HG03439 (cell line): ENCODE results near the gene PHF19.

ENCODE experiments used
- ATAC-seq: cut with Tn5 transposase; IDR thresholded peaks from one replicate; pipeline ENCODE4 v1.9.1; 2021; ENCODE audit warnings: mild to moderate bottlenecking, moderate library complexity; ENCODE audit not compliant: unreplicated experiment

Gene PHF19

DNA sequence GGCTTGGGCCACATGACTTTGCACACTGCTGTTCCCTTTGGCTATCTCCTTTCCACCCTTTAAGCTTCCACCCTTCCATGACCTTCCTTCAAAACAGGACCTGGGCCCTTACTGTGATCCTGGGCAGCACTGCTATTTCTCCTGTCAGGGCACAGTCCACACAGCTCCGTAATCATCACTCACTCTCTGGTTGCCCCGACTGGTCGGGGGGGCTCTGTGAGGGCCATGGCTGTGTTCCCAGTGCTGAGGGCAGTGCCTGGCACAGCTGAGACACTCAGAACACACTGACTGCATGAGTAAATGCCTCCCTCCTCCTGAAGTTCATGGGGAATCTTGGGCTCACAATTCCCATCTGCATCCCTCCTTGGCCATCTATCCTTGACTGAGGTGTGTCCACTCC lies 37.4 kb upstream of the PHF19 start:
- no peak for ATAC-seq

DNA sequence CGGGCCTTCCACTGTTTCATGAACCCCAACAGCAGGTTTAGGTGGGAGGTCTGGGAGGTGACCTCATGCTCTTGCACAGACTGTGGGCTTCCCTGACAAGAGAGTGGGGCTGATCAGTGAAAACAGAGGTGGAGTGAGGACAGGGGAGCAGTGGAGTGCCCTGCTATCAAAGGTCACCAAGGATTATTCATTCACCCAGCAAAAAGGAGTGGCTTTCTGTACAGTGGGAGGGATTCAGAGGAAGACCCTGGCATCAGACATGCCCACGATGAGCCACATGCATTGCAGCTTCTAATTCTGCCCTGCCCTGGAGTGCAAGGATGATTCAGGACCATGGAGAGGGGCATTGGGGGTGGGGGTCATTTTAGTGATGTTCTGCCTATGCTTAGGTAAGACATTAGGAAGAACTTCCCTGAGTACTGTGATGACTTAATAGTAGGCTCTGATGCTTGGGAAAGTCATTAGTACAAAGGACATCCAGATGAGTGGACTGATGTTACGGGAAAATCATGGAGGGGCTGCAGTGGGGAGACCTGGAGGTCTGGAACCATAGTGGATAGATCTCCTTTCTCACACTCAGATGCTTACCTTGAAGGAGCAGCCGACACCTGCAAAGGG lies 36.8 kb upstream of the PHF19 start:
- ATAC-seq, result no peak

DNA sequence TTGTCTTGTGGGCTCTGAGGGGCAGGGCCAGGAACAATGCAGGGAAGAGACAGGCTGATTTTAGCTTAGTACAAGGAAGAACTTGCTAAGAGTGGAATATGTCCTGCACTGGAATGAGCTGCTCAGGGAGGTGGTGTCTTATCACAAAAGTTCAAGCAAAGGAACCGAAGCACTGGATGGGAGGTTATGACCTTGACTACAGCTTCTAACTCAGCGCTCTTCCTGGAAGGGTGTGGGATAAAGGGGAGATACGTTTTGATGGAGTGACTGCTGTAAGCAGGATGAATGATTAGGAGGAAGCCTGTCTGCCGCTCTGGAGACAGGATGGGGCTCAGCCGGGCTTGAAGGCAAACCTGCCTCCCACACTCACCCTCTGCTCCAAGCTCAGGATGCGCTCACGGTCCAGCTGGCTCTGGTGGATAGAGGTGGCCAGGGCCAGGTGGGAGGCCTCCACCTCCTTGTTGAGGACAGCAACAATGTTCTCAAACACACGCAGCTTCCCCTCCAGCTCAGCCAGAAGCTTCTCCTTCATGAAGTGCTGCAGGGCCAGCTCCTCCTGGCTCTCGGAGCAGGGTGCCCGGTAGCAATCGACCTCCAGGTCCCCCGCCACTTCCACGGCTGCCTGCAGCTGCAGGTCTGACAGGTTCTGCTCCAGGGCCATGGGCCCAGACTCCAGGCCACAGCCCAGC lies 36.1 kb upstream of the PHF19 start:
- no peak for ATAC-seq

DNA sequence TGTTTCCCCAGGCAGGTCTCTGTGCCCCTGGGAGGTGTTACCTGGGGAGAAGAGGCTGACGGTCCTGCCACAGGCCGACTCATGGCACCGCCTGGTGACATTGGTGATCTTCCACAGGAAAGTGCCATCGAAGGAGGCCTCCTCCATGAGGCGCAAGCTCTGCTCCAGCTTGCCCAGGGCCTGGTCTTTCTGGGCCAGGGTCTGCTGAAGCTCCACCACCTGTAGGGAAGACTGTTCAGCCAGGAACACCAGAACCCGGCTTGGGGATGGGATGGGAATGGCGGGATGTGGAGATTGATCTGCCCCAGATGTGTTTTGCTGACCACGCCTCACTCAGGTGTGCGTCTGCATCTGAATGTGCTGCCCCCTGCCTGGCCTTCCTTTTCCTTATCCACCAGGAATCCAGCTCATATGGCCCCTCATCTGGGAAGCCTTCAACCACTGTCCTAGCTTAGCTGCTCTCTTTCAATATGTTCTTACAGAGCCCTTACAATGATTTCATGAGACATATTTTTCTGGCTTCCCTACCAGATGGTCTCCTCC lies 34.4 kb upstream of the PHF19 start:
- no peak for ATAC-seq

DNA sequence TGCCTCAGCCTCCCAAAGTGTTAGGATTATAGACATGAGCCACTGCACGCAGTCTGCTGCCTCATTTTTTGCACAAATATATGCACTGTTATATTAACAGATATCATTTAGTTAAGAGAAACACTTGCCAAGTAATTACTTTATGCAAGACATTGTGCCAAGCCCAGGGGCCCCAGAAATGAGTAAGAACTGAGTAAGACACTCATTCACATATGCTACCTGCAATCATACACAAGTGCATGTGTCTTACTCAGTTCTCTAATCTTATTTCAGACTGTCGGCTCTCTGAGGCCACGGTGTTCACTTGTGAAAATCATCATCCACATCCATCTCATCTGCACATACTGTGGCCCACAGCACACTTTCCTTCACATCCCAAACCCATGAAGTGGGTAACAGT lies 33.7 kb upstream of the PHF19 start:
- ATAC-seq, result no peak

DNA sequence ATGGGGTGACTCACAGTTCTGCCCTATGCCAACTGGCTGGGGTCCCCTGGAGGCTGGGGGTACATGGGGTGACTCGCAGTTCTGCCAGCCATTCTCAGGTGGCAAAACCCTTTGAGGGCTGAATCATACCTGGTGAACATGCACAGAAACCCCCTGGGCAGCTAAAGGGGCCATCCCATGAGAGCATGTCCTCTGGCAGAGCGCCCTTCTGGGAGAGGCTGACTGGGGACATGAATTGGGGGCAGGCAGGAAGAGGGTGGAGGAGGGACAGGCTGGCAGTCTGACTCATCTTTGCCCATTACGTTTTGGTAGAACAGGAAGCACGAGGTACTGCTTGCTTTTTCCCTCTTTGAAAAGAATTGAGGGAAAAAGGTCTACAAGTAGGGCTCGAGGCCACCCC lies 32.9 kb upstream of the PHF19 start:
- no peak for ATAC-seq

DNA sequence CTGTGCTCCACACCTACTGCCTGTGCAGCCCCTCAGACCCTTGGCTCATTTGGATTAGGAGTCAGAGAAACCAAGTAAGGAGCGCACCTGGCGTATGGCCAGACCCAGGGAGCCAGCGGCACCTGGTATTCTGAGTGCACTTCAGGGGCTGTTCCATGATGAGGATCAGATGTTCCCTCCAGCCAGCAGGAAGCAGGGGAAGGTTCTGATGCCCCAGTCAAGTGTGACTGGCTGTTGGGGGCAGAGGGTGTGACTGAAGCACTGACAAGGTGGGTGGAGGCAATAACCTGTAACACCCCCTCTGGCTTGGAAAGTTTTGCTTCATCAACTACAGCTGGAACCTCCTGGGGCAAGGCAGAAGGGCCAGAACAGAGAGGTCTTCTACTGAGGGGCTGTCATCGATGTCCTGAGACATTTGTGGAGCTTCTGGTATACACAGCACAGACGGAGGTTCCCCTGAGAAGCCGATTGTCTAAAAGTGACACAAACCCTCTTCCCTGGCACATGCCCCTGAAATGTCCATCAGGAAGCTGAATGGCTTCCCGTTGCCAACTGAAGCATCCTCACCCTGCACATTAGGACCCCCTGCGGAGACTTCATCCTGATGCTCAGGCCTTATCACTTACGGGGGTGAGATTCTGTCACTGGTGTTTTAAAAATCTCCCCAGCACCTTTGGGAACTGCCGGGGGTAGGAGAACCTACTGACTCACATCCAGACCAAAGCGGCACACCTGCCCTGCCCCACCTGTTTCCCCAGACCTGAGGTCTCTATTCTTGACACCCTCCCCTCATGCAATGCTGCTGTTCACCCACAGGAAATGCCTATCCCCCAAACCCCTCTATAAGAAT lies 28.6 kb upstream of the PHF19 start:
- ATAC-seq, result no peak

DNA sequence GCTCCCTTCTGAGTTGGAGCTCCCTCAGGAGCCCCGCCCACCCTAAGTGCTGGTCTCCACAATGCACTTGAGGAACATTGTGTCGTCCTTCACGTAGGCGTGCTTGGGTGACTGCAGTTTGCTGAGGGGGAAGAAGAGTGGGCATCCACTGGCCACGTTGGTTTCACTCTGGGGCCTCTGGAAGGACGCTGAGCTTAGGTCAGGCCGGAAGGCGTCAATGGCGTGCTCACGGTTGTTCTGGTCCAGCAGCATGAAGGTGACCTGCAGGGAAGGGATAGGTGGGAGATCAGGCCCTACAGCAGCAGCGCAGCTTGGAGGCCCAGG lies 28.0 kb upstream of the PHF19 start:
- ATAC-seq, result no peak

DNA sequence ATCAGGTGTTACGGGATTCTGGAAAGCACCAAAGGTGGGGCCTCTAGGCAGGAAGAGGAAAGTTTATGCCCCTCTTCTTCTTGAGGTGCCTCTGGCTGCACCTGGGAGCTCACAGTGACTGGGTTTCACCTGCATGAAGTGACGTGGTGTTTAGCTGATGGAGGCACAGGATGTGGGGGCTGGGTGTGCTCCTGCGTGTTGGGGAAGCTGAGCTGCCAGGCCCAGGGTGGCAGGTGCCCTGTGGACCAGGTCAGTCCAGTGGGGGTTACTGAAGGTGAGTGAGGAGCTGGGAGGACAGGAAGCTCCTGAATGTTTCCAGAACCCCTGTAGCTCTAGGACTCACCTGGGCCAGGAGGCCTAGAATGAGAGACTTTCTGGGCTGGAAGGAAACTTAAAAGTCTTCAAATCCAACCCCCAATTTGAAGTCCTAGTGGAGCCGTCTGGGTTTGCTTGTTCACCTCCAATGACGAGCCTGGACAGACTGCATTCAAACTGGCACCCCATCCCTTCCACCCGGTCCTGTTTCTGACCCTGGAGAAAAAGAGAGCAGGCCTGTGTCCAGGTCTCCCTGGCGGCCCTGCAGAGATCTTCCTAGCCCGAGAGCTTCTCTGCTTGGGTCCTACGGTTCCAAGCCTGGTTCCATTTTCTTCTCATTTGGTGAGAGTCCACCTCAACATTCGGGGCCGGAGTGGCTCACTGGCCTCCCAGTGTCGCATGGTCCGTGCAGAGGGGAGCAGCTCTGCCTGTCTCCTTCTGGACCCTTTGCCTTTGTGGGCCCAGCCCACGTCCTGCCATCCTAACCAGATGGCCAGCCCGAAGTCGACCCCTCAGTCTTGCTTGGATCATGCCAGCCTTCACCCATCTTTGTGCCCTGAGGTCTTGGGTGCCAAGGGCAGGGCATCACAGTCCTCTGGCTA lies 27.3 kb upstream of the PHF19 start:
- ATAC-seq, result no peak

DNA sequence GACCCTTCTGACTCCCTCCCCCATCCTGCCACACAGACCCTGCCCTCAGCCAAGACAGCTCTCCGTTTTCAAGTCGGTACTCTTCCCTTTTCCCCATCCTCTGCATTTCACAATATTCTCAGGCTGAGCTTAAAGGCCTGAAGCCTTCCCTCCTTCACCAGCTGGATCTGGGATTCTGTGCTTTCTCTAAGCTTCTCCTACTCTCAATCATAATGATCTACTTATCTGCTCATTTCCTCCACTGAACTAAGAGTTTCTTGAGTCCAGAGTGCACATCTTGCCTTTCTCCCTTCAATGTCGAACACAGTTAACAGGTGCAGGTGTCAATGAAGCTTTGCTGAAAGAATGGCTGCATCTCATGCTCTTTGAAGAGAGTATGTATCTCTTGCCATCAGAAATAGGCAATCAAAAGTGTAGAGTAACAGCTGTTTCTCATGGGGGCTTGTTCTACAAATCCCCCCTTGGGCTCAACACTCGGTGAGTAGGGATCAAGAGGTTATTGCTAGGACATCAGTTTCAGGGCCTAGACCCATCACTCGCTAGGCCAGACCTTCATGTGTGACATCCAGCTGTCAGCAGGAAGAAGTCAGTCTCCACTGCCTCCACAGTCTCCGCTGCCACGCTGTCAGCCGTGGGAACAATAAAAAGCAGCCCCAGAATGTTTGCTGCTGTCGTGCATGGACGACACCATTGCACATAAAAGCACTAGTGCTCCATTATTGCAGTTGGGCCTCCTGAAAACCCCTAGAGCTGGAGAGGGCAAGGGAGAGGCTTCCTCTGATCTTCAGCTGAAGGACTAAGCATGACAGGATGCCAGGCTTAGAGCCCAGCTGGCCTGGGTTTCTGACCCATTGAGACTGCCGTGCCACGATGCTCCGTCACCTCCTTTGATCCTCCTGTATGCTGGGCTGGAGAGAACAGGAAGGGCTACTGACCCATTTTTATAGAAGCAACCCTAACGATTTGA lies 25.9 kb upstream of the PHF19 start:
- no peak for ATAC-seq

DNA sequence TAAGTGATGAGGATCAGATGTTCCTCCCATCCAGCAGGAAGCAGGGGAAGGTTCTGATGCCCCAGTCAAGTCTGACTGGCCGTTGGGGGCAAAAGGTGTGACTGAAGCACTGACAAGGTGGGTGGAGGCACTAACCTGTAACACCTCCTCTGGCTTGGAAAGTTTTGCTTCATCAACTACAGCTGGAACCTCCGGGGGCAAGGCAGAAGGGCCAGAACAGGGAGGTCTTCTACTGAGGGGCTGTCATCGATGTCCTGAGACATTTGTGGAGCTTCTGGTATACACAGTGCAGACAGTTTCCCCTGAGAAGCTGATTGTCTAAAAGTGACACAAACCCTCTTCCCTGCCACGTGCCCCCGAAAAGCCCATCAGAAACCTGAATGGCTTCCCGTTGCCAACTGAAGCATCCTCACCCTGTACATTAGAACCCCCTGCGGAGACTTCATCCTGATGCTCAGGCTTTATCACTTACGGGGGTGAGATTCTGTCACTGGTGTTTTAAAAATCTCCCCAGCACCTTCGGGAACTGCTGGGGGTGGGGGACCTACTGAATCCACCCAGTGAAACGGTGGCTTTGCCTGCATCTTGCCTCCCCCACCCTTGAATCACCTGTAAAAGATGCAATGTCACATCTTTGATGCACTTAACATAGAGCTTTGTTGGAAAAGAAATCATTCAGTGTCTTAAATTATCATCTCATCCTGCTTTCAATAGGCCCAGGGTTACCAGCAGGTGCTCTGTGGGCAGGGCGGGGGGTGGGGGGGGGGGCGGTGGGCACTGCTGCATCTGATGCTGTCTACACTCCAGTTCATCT lies 25.0 kb upstream of the PHF19 start:
- ATAC-seq, result no peak

DNA sequence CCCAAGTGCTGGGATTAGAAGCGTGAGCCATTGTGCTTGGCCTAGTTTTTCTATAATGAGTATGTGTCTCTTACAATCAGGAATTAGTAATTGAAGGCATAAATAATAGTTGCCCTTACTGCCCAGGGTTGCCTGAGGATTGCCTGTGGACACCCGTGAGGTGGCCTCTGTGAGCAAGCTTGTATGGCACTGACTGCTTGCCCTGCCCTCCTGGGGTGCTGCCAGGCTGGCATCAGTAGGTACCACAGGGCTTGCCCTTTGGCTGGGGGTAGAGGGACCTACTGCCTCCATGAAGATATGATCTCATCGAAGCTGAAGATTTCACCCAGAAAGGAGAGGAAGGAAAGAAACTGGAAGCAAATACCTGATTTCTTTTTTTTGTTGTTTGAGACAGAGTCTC lies 23.8 kb upstream of the PHF19 start:
- ATAC-seq, result no peak

DNA sequence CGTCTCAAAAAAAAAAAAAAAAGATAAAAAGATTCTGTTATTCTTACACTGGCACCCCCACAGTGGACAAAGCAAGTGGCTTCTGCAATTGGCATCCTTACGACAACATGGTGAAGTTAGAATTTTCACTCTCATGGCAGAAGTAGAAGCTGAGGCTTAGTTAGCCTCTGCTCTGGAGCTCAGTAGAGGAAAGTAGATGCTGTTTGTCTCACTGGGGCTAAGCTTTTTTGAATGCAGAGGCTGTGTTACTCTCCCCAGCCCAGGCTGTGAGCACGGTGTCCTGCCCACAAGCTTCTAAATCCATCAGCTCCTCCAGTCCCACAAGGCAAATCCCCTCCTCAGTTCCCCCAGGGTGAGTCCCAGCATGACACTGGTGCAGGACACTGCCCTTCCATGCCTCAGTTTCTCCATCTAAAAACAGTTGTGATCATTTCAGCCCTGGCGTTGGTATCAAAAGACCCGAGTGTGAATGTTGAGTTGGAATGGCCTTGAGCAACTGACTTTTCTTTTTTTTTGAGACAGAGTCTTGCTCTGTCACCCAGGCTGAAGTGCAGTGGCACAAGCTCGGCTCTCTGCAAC lies 22.6 kb upstream of the PHF19 start:
- ATAC-seq, result no peak

DNA sequence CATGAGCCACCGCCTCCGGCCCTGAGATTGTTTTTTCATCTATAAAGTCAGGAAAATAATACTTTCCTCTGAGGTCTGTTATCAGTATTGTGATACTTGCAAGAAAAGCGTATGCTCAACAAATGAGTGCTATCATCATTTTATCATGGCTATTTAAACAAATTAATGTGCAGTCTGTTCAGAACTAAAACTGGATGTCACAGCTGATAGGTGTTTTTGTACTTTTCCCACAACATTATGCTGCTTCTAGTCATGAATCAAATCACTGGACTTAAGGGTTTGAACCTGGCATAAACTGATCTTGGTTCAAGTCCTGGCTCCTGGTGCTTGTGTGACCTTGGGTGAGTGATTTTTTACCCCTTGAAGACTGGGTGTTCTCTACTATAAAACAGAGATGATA lies 21.4 kb upstream of the PHF19 start:
- ATAC-seq, result no peak

DNA sequence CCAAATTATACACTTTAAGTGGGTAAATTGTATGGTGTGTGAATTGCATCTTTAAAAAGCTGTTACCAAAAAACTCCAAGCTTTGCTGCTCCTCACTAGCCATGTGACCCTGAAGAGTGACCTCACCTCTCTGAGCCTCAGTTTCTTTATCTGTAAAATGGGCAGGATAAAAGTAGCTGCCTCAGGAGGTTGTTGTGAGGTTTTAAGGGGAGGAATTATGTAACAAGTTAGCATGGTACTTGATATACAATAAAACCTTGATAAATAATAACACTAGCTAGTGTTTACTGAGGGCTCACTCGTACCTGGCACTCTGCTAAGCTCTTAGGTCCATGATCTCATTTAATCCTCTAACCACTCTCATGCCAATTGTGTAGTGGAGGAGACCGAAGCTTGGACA lies 19.0 kb upstream of the PHF19 start:
- ATAC-seq, result no peak

DNA sequence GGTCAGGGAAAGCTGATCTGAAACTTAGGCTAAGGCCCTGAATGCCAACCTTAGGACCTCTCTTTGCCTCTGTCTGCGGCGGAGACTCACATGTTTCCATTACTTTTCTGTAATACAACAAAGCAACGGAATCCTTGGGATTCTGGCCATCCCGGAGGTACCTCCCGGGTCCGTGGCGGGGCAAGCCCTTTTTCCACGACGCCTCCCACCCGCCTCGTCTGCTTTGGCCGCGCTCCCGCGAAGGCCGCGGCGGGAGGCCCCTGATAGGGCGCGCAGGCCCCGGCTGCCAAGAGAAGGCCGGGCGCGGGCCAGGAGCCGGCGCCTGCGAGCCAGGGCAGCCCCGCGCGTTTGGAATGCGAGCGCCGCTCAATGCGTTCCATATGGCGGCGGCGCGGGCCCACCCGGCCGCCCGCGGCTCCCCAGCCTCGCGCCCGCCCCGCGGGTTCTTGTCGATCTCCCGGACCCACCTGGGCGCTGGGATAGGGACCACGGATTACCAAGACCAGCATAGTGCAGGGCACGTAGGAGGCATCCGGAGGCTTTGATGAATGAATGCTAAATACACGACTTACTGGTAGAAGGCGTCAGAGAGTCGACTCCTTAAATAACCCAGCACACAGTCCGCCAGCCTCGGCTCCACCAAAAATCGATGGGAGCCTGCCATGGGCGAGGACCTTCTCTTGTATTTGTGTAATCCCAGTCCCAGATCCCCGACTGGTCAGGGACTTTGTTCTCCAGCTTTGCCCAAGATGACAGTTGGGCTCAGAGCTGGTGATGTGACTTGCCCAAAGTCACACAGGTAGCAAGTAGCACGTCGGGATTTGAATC lies 17.5 kb upstream of the PHF19 start:
- no peak for ATAC-seq

DNA sequence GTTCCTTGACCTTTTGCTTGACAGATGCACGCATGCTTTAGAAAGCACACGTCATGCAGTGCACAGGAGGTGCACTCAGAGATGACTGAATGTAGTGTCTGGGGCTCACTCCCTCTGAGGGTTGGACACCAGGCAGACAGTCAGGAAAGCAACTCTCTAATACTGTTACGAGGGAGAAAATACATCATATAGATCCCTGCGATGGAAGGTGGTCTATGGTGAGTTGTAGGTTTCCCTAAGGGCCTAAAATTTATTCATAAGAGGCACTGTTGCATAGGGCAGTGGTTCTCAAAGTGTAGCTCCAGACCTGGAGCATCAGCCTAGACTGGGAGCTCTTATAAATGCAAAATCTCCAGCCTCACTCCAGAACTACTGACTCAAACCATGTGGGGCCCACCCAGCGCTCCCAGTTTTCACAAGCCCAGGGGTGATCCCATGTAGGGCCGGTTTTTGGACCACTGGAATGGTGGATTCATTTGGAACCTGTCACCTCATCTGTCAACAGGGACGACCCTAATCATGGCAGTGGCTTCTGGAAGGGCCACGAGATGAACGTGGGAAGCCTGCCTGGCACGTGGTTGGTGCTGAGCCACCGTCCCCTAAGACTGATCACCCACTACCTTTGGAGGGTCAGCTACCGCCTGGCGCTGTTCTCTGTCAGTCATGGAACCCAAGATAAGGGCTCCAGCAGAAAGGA lies 16.8 kb upstream of the PHF19 start:
- ATAC-seq, result no peak
